ENCODE data around the gene IFIT1.

DNA sequence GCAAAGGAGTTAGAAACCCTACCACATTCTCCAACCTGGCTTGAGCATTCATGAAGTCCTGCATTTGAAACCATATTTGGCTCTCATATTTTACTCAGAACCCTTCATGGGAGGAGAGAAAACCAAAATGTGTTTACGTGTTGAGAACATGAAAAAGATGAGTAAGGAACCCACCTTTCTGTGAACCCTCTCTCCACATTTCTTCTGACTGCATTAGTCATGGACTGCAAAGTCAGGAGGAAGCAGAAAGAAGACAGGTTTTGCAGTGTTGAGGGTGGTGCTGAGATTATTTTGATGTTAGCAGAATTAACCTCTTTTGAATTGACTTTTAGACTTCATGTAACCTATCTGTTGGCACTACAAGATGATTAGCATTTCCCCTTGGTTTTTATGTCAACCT, 9.7 kb upstream of the IFIT1 start:
- no peak for TF ChIP-seq CTCF (IDR thresholded peaks at IDR 0.05)
- no peak for TF ChIP-seq EP300 (IDR thresholded peaks at IDR 0.05)
- TF ChIP-seq POLR2A (IDR thresholded peaks at IDR 0.05): no peak

Measured in stomach (tissue), 4 donors.